Hepatocyte (in vitro differentiated cells): ENCODE data around the gene INF2. TPM values are rescaled to one million over a fixed set of nuclear protein-coding genes. Genes with fewer than 3 reads are reported as not detected.

Experiments used
- DNase-seq: peaks from one replicate; pipeline ENCODE4 v3.0.0-alpha.2; 2016; ENCODE audit warnings: low spot score
- H2AFZ ChIP-seq: fragments of 200-600 bp; sonication (generic); 2 replicates; pipeline ENCODE4 v1.6.0; 2016; ENCODE audit warnings: antibody characterized with exemption, mild to moderate bottlenecking
- H3K27ac ChIP-seq: fragments of 200-600 bp; sonication (generic); 2 replicates; pipeline ENCODE4 v1.5.1; 2016; ENCODE audit warnings: mild to moderate bottlenecking
- H3K27me3 ChIP-seq: fragments of 200-600 bp; sonication (generic); 2 replicates; pipeline ENCODE4 v1.6.1; 2016
- H3K36me3 ChIP-seq: fragments of 200-600 bp; sonication (generic); replicated peaks from 2 replicates; pipeline ENCODE4 v1.5.1; 2016; ENCODE audit warnings: low read depth; ENCODE audit not compliant: insufficient read depth
- H3K4me1 ChIP-seq: fragments of 200-600 bp; sonication (generic); 2 replicates; pipeline ENCODE4 v1.5.1; 2016; ENCODE audit warnings: mild to moderate bottlenecking, moderate library complexity; ENCODE audit not compliant: insufficient read depth
- H3K4me2 ChIP-seq: fragments of 200-600 bp; sonication (generic); 2 replicates; pipeline ENCODE4 v1.6.0; 2016
- H3K4me3 ChIP-seq: fragments of 200-600 bp; sonication (generic); 2 replicates; pipeline ENCODE4 v1.5.1; 2016; ENCODE audit warnings: mild to moderate bottlenecking
- H3K79me2 ChIP-seq: fragments of 200-600 bp; sonication (generic); 2 replicates; pipeline ENCODE4 v1.6.0; 2017; ENCODE audit warnings: mild to moderate bottlenecking
- H3K9me2 ChIP-seq: fragments of 200-600 bp; sonication (generic); replicated peaks from 2 replicates; pipeline ENCODE4 v1.6.0; 2017; ENCODE audit warnings: mild to moderate bottlenecking; ENCODE audit not compliant: insufficient read depth
- H3K9me3 ChIP-seq: fragments of 200-600 bp; sonication (generic); 2 replicates; pipeline ENCODE4 v1.5.1; 2016; ENCODE audit warnings: low read depth, mild to moderate bottlenecking
- H4K20me1 ChIP-seq: fragments of 200-600 bp; sonication (generic); 2 replicates; pipeline ENCODE4 v1.6.0; 2016; ENCODE audit warnings: mild to moderate bottlenecking; ENCODE audit not compliant: insufficient read depth, poor library complexity, severe bottlenecking
- EZH2 ChIP-seq: fragments of 200-600 bp; sonication (generic); IDR thresholded peaks from 2 replicates; pipeline ENCODE4 v1.6.1; 2016; ENCODE audit warnings: antibody characterized with exemption, mild to moderate bottlenecking, borderline replicate concordance
- EZH2phosphoT487 ChIP-seq: fragments of 200-600 bp; sonication (generic); IDR thresholded peaks from one replicate; pipeline ENCODE4 v1.6.1; 2018; ENCODE audit warnings: antibody characterized with exemption, mild to moderate bottlenecking, low read depth, moderate library complexity; ENCODE audit not compliant: unreplicated experiment, severe bottlenecking
- WGBS: methylation state at CpG from one replicate; pipeline ENCODE4 v1.1.6; 2016; ENCODE audit warnings: low lambda C conversion rate; ENCODE audit errors: missing lambda C conversion rate; 5-methylcytosine and 5-hydroxymethylcytosine counted together
- polyA plus RNA-seq: library from polyadenylated mRNA; unstranded; fragments of >200 nt; fragmentation: Nextera tagmentation; extraction: Ambion mirVana; gene quantifications from 2 replicates; pipeline ENCODE4 v1.2.1, GENCODE V29; 2016
- total RNA-seq: library from RNA; depleted of rRNA; stranded (reverse); fragments of >200 nt; gene quantifications from 2 replicates; pipeline ENCODE4 v1.2.3, GENCODE V29; 2014
- TF ChIP-seq, protein P1 (sequence below): fragments of 200-600 bp; sonication (generic); IDR thresholded peaks from 2 replicates; pipeline ENCODE4 v1.5.1; 2016; ENCODE audit warnings: antibody characterized with exemption, mild to moderate bottlenecking; ENCODE audit not compliant: poor library complexity

The INF2 gene
- total and polyA plus RNA-seq, 2 experiments from 2014 or later = 23.8 to 31.6 TPM

- no peak overlapping the region for H3K27ac ChIP-seq
- H3K4me1 ChIP-seq = peaks cover 12% of the 10 kb centered on the region
Observed at GRCh38 chr14:104696671-104697316, 7.4 kb downstream of the INF2 start.

GRCh38 chr14:104697317-104697703 lies 7.9 kb downstream of the INF2 start:
- Histone ChIP-seq H3K27ac (no peak overlapping the region), H3K9me3 (no peaks in the 10 kb centered on the region), H3K4me3 (no peak overlapping the region), H3K79me2 (peaks cover 38% of the 10 kb centered on the region), H4K20me1 (peaks cover 29% of the 10 kb centered on the region), H3K4me2 (no peak overlapping the region), H3K36me3 (no peaks in the 10 kb centered on the region), H3K4me1 (peaks cover 12% of the 10 kb centered on the region), H3K9me2 (no peaks in the 10 kb centered on the region), H3K27me3 (no peaks in the 10 kb centered on the region), H2AFZ (no peak overlapping the region)
- TF ChIP-seq EZH2 = no peak
- no peak for TF ChIP-seq EZH2phosphoT487
- TF ChIP-seq, protein P1, sequence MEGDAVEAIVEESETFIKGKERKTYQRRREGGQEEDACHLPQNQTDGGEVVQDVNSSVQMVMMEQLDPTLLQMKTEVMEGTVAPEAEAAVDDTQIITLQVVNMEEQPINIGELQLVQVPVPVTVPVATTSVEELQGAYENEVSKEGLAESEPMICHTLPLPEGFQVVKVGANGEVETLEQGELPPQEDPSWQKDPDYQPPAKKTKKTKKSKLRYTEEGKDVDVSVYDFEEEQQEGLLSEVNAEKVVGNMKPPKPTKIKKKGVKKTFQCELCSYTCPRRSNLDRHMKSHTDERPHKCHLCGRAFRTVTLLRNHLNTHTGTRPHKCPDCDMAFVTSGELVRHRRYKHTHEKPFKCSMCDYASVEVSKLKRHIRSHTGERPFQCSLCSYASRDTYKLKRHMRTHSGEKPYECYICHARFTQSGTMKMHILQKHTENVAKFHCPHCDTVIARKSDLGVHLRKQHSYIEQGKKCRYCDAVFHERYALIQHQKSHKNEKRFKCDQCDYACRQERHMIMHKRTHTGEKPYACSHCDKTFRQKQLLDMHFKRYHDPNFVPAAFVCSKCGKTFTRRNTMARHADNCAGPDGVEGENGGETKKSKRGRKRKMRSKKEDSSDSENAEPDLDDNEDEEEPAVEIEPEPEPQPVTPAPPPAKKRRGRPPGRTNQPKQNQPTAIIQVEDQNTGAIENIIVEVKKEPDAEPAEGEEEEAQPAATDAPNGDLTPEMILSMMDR = no peak
- WGBS = 89% methylated on average over 10 of the region's 10 CpGs
- DNase-seq = no peak

More at GRCh38 chr14:104696671-104697316, 7.4 kb downstream of the INF2 start:
- Histone ChIP-seq H3K9me3 (no peaks in the 10 kb centered on the region), H3K4me2 (no peak overlapping the region), H3K36me3 (no peaks in the 10 kb centered on the region), H4K20me1 (peaks cover 34% of the 10 kb centered on the region), H3K27me3 (no peaks in the 10 kb centered on the region), H2AFZ (no peak overlapping the region), H3K4me3 (no peak overlapping the region), H3K9me2 (no peaks in the 10 kb centered on the region), H3K79me2 (peaks cover 43% of the 10 kb centered on the region)
- 92% methylated on average over 9 of the region's 14 CpGs for WGBS
- no peak for TF ChIP-seq EZH2phosphoT487
- TF ChIP-seq, protein P1 = no peak
- DNase-seq = no peak

DNA sequence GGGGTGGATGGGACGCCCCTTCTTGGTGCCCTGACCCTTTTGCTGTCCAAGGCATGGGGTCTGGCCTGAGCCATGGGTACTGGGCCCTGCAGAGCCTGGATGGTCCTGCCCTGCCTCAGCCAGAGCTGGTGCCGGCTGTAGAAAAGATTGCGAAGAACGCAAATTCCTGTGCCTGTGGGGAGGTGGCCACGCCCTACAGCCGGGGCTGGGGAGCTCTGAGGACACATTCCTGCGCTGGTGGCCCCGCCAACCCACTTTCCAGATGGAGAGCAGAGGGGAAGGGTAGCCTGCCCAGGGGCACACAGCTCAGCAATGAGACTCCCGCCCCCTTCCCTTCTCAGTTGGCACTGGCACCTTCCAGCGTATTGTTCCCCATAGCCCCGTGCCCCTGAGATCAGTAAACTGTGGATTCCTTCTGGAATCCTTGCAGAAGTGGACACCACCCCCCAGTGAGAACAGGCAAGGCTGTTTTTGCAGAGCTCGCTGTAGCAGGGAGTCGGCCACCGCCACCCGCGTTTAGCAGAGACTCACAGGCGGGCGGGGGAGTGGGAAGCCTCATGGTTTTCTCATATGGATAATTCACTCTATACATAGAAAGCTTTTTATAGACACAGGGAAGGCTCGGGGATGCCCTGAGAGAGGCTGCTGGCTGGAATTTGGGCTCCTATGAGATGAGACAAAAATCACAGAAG lies 8.6 kb downstream of the INF2 start:
- TF ChIP-seq EZH2phosphoT487 (no peak), EZH2 (no peak)
- TF ChIP-seq, protein P1 = no peak
- Histone ChIP-seq H3K9me3 (no peaks in the 10 kb centered on the region), H3K9me2 (no peaks in the 10 kb centered on the region), H3K4me1 (peaks cover 12% of the 10 kb centered on the region), H3K79me2 (peaks cover 30% of the 10 kb centered on the region), H3K4me3 (no peak overlapping the region), H3K4me2 (no peak overlapping the region), H3K27ac (no peak overlapping the region), H4K20me1 (peaks cover 25% of the 10 kb centered on the region), H3K36me3 (no peaks in the 10 kb centered on the region), H3K27me3 (no peaks in the 10 kb centered on the region), H2AFZ (no peak overlapping the region)
- no peak for DNase-seq
- 77% methylated on average over 19 of the region's 19 CpGs for WGBS
